GM12892 (cell line): ENCODE measurements around the gene RASA3.
"Not testable (repeated sequence)": the region's sequence is repeated elsewhere in the genome, so short reads cannot be mapped to it uniquely, and the experiment has no call there.

Source experiments
- DNase-seq: peaks from one replicate; pipeline ENCODE4 v3.0.0; 2011; ENCODE audit not compliant: insufficient read length
- FAIRE-seq: peaks from 2 replicates; lab custom pipeline; 2011; peaks lifted over from hg19 to GRCh38; lab: Jason Lieb, UNC
- POLR2A ChIP-seq: IDR thresholded peaks from 2 replicates; pipeline ENCODE4 v1.6.1; 2011; ENCODE audit warnings: low read depth, low read length, control low read depth
- POLR2AphosphoS5 ChIP-seq: IDR thresholded peaks from 2 replicates; pipeline ENCODE4 v1.6.1; 2011; ENCODE audit warnings: low read depth, low read length, control low read depth
- TAF1 ChIP-seq: IDR thresholded peaks from 2 replicates; pipeline ENCODE4 v1.6.1; 2011; ENCODE audit warnings: low read depth, mild to moderate bottlenecking, control low read depth, low read length, borderline replicate concordance

Gene RASA3

GRCh38 chr13:114106991-114107685 lies 25.3 kb downstream of the RASA3 start:
- DNase-seq (no peak), FAIRE-seq (no peak)
- TF ChIP-seq POLR2AphosphoS5 (no peak), TAF1 (no peak), POLR2A (no peak)

- TF ChIP-seq TAF1 (no peak), POLR2AphosphoS5 (no peak), POLR2A (no peak)
- FAIRE-seq: no peak
Measured at GRCh38 chr13:114106526-114106925, 25.9 kb downstream of the RASA3 start.

GRCh38 chr13:114105521-114106225 lies 26.8 kb downstream of the RASA3 start:
- FAIRE-seq: no peak
- no peak for DNase-seq
- TF ChIP-seq POLR2A (no peak), TAF1 (no peak), POLR2AphosphoS5 (no peak)

More at GRCh38 chr13:114106526-114106925, 25.9 kb downstream of the RASA3 start:
- no peak for DNase-seq

GRCh38 chr13:114104655-114105520 lies 27.5 kb downstream of the RASA3 start:
- FAIRE-seq (no peak), DNase-seq (no peak)
- TF ChIP-seq POLR2AphosphoS5 (no peak), POLR2A (no peak), TAF1 (no peak)

DNA sequence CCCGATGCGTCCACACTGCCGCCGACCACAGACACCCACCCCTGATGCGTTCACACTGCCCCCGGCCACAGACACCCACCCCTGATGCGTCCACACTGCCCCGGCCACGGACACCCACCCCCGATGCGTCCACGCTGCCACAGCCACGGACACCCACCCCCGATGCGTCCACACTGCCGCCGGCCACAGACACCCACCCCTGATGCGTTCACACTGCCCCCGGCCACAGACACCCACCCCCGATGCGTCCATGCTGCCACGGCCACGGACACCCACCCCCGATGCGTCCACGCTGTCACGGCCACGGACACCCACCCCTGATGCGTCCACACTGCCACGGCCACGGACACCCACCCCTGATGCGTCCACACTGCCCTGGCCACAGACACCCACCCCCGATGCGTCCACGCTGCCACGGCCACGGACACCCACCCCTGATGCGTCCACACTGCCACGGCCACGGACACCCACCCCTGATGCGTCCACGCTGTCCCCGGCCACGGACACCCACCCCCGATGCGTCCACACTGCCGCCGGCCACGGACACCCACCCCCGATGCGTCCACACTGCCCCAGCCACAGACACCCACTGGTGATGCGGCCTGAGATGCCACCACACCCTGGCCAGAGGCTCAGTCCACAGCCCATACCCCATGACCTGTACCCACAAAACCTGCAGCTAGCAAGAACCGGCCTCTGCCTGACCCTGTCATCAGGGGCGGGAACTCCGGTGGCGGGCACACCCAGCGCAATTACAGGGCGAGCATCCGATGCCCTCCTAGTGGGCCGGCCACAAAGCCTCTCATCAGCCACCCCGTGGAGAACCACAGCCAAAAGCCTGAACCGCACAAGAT lies 28.4 kb downstream of the RASA3 start:
- DNase-seq (no peak), FAIRE-seq (no peak)
- TF ChIP-seq TAF1 (no peak), POLR2AphosphoS5 (no peak), POLR2A (no peak)

- not testable (repeated sequence) for DNase-seq, FAIRE-seq
Measured at GRCh38 chr13:114103289-114103621, 29.2 kb downstream of the RASA3 start.

DNA sequence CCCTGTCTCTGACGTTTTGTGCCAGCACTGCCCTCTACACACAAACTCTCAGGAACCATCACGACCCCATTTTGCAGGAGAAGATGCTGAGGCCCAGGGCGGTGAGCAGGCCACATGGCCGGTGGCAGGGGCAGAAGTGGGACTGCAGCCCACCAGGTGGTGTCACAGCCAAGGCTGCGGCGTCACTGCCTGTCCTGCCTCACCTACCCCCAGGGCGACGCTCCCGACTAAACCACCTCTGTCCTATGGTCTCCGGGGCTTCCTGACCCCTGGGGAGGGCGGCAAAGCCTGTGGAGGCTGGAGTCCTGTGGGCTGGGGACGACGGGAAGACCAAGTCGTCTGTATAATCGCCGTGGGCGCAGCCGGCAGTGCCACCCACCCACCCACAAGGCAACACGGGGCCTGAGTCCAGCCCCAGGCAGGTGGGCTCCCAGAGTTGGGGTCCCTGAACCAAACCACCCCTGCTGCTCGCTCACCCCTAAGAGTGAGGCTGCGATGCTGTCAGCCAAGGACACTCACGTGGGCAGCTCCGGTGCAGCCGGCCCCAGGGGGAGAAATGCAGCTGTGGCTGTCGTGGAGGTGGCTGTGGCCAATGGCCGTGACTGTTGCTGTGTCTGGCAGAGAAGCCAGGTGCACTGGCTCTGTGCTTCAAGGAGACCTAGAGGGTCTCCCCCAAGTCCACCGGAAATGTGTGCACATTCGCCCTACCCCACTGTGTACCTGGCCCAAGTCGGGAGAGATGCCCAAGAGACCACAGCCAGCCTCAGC lies 29.7 kb downstream of the RASA3 start:
- FAIRE-seq: no peak
- no peak for DNase-seq
- no peak for TF ChIP-seq POLR2A
- TF ChIP-seq TAF1: no peak
- no peak for TF ChIP-seq POLR2AphosphoS5

GRCh38 chr13:114102131-114102520 lies 30.3 kb downstream of the RASA3 start:
- no peak for DNase-seq
- TF ChIP-seq POLR2A (no peak), TAF1 (no peak), POLR2AphosphoS5 (no peak)
- no peak for FAIRE-seq

DNA sequence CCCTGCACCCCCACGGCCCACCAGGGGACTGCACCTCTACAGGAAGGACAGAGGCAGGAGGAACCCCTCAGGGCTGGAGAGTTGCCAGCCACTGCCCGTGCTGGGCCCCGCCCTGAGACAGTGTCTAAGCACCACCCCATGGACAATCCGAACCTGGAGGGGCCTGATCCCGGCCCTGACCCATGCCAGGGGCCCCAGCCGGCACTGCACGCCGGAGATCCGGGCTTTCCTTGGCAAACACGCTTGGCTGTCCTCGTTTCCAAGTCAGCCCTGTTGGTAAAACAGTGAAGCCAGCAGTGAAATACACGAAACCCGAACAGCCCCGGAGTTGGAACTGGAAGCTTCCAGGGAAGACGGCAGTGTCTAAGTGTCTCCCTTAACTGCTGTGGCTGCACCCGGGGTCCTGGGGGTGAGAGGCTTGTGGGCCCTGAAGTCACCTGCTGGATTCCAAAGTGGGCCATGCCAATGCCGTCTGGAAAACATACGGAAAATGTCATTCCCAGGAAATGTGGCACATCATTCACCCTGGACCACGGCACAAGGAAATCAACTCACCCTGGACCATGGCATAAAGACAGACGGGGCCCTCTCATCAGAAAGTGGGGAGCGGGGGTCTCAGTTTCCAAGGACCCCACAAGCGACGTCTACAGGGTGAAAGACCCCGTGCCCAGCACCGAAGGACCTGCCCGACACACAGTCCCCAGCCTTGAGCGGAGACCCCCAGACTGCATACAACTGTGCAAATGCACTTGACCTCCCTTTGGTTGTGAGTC lies 30.9 kb downstream of the RASA3 start:
- FAIRE-seq: no peak
- TF ChIP-seq POLR2AphosphoS5: no peak
- TF ChIP-seq POLR2A: no peak
- TF ChIP-seq TAF1: no peak

More for the DNA sequence above, 30.9 kb downstream of the RASA3 start:
- no peak for DNase-seq
